Esophagus muscularis mucosa (tissue), 4 donors: Measurements from ENCODE around the gene MED10. TPM values are rescaled to one million over a fixed set of nuclear protein-coding genes. Genes with fewer than 3 reads are reported as not detected.
"Not testable (repeated sequence)": the region's sequence is repeated elsewhere in the genome, so short reads cannot be mapped to it uniquely, and the experiment has no call there.

Experiments used
- DNase-seq: peaks from one replicate; pipeline ENCODE4 v3.0.0-alpha.2; 2017; ENCODE audit errors: extremely low spot score
- H3K27ac ChIP-seq, 4 donors: fragments of 200-600 bp; sonication (generic); replicated peaks in 1 of 4; 1 replicate in 3 of 4; 2 replicates in 1 of 4; pipeline ENCODE4 v1.5.1; 2016 to 2019; ENCODE audit warnings: mild to moderate bottlenecking in 1 of 4
- H3K27me3 ChIP-seq, 4 donors: fragments of 200-600 bp; sonication (generic); one replicate each; pipeline versions ENCODE4 v1.5.1 to v1.6.0; 2016 to 2019
- H3K36me3 ChIP-seq, 4 donors: fragments of 200-600 bp; sonication (generic); one replicate each; pipeline ENCODE4 v1.5.1; 2016 to 2019
- H3K4me1 ChIP-seq, 4 donors: fragments of 200-600 bp; sonication (generic); one replicate each; pipeline ENCODE4 v1.5.1; 2016 to 2019
- H3K4me3 ChIP-seq, 4 donors: fragments of 200-600 bp; sonication (generic); 1 replicate in 2 of 4; 2 replicates in 2 of 4; pipeline ENCODE4 v1.5.1; 2016 to 2019; ENCODE audit warnings: mild to moderate bottlenecking in 4 of 4, moderate library complexity in 1 of 4
- H3K9me3 ChIP-seq, 4 donors: fragments of 200-600 bp; sonication (generic); 1 replicate in 3 of 4; 2 replicates in 1 of 4; pipeline ENCODE4 v1.5.1; 2016 to 2019
- CTCF ChIP-seq, 3 experiments: fragments of 200-600 bp in 2 of 3; fragments of 450-650 bp in 1 of 3; sonication (generic) in 2 of 3; IDR thresholded peaks; one replicate each; pipeline ENCODE4 v1.5.1; 2017 to 2019; ENCODE audit warnings: antibody characterized with exemption in 3 of 3, mild to moderate bottlenecking in 2 of 3, moderate library complexity in 1 of 3
- EP300 ChIP-seq: sonication (generic); formaldehyde crosslinking; IDR thresholded peaks from one replicate; pipeline ENCODE4 v1.6.1; 2017; ENCODE audit warnings: antibody characterized with exemption
- POLR2A ChIP-seq: fragments of 450-650 bp; IDR thresholded peaks from one replicate; pipeline ENCODE4 v1.6.1; 2017; ENCODE audit warnings: antibody characterized with exemption, moderate library complexity, mild to moderate bottlenecking, low read depth
- POLR2AphosphoS5 ChIP-seq, 2 donors: sonication (generic); formaldehyde crosslinking; IDR thresholded peaks; one replicate each; pipeline ENCODE4 v1.6.1; 2017; ENCODE audit warnings: antibody characterized with exemption in 2 of 2
- WGBS: methylation state at CpG from one replicate; pipeline ENCODE4 v1.1.5; 2018; 5-methylcytosine and 5-hydroxymethylcytosine counted together
- intact Hi-C: fragments of 100-400 bp; cut with DNase I; formaldehyde crosslinking; loops from one replicate; pipeline ENCODE4 v1.15.1; 2023
- total RNA-seq, 4 donors: library from RNA; depleted of rRNA; stranded (reverse); fragments of >200 nt; gene quantifications; one replicate each; pipeline versions ENCODE4 v1.1.0 to v1.2.1, GENCODE V29; 2016

MED10 gene
- total RNA-seq, 4 donors from 2014 or later = 29.9 to 47.2 (median 35.2) TPM

GRCh38 chr5:6358434-6358820, 19.9 kb downstream of the MED10 start:
- Histone ChIP-seq H3K9me3 (no peaks in the 10 kb centered on the region), H3K27me3 (no peaks in the 10 kb centered on the region), H3K4me3 (no peak overlapping the region), H3K4me1 (no peaks in the 10 kb centered on the region), H3K36me3 (peaks cover 18 to 51% (median 23%) of the 10 kb centered on the region in 4 donors), H3K27ac (no peak overlapping the region)
- no peak for TF ChIP-seq EP300
- no peak for TF ChIP-seq POLR2AphosphoS5 (IDR thresholded peaks at IDR 0.05)
- TF ChIP-seq POLR2A = no peak
- TF ChIP-seq CTCF (IDR thresholded peaks at IDR 0.05) = no peak
- intact Hi-C loops = no loop called here
- no peak for DNase-seq
- WGBS = 94% methylated on average over 6 of the region's 6 CpGs

GRCh38 chr5:6357817-6358433, 20.4 kb downstream of the MED10 start:
- intact Hi-C loops, H3K27ac ChIP-seq, H3K27me3 ChIP-seq, H3K4me3 ChIP-seq, DNase-seq, H3K9me3 ChIP-seq, H3K4me1 ChIP-seq: not testable (repeated sequence)
- peaks cover 18 to 47% (median 20%) of the 10 kb centered on the region in 4 donors for H3K36me3 ChIP-seq
- WGBS = 92% methylated on average over 8 of the region's 8 CpGs

- intact Hi-C loops = no loop called here
- H3K27ac ChIP-seq = no peak overlapping the region
- DNase-seq = no peak
- no peak overlapping the region for H3K4me3 ChIP-seq
- H3K4me1 ChIP-seq = no peaks in the 10 kb centered on the region
- no peaks in the 10 kb centered on the region for H3K9me3 ChIP-seq
- 97% methylated on average over 16 of the region's 16 CpGs for WGBS
- H3K27me3 ChIP-seq = no peaks in the 10 kb centered on the region
- H3K36me3 ChIP-seq = peaks cover 7 to 35% (median 17%) of the 10 kb centered on the region in 4 donors
- no peak for TF ChIP-seq EP300
- no peak for TF ChIP-seq POLR2A
- TF ChIP-seq POLR2AphosphoS5 (IDR thresholded peaks at IDR 0.05) = no peak
- TF ChIP-seq CTCF (IDR thresholded peaks at IDR 0.05) = no peak
These were observed 21.7 kb downstream of the MED10 start for GRCh38 chr5:6356578-6357164.

- 85% methylated on average over 6 of the region's 6 CpGs for WGBS
- DNase-seq = no peak
These were observed 23.1 kb downstream of the MED10 start for GRCh38 chr5:6355294-6355693.

GRCh38 chr5:6354848-6355247, 23.5 kb downstream of the MED10 start:
- TF ChIP-seq POLR2AphosphoS5 (IDR thresholded peaks at IDR 0.05) (no peak), POLR2A (no peak), EP300 (no peak), CTCF (IDR thresholded peaks at IDR 0.05) (no peak)
- no peaks in the 10 kb centered on the region for H3K9me3 ChIP-seq
- H3K4me3 ChIP-seq = no peak overlapping the region
- H3K36me3 ChIP-seq = peaks cover 7 to 30% (median 12%) of the 10 kb centered on the region in 4 donors
- H3K4me1 ChIP-seq = no peaks in the 10 kb centered on the region
- H3K27me3 ChIP-seq = no peaks in the 10 kb centered on the region
- H3K27ac ChIP-seq = no peak overlapping the region
- intact Hi-C loops = no loop called here
- WGBS = 71% methylated on average over 3 of the region's 3 CpGs
- no peak for DNase-seq

More at GRCh38 chr5:6355294-6355693, 23.1 kb downstream of the MED10 start:
- Histone ChIP-seq H3K27ac (no peak overlapping the region), H3K27me3 (no peaks in the 10 kb centered on the region), H3K4me3 (no peak overlapping the region), H3K36me3 (peaks cover 7 to 30% (median 16%) of the 10 kb centered on the region in 4 donors), H3K9me3 (no peaks in the 10 kb centered on the region), H3K4me1 (no peaks in the 10 kb centered on the region)
- TF ChIP-seq CTCF (IDR thresholded peaks at IDR 0.05) = no peak
- no peak for TF ChIP-seq POLR2AphosphoS5 (IDR thresholded peaks at IDR 0.05)
- no peak for TF ChIP-seq POLR2A
- no peak for TF ChIP-seq EP300
- intact Hi-C loops = no loop called here
